Calu3 (cell line): Measurements from ENCODE around the gene CAPN2. TPM values are rescaled to one million over a fixed set of nuclear protein-coding genes. Genes with fewer than 3 reads are reported as not detected.

Source experiments
- Bru-seq: library from RNA; stranded (reverse); fragments of 400-500 nt; gene quantifications from one replicate; lab custom pipeline; 2021; lab: Mats Ljungman, UMichigan
- BruChase-seq, 2 experiments: library from RNA; stranded (reverse); fragments of 400-500 nt; gene quantifications; one replicate each; lab custom pipeline; 2021; lab: Mats Ljungman, UMichigan
- BruUV-seq: library from RNA; stranded (reverse); fragments of 400-500 nt; replicated peaks from 2 replicates; lab custom pipeline; 2021; lab: Mats Ljungman, UMichigan
- CTCF ChIA-PET: fragments of 300-600 bp; sonication (Branson Sonifier 250); formaldehyde crosslinking; loops from one replicate; lab custom pipeline; 2022; ENCODE audit warnings: antibody characterized with exemption; lab: Charles Lee
- DNase-seq: peaks from one replicate; pipeline ENCODE4 v3.0.0; 2022
- H3K27ac Mint-ChIP-seq: one replicate; pipeline ENCODE4 v1.8.0; 2022; ENCODE audit warnings: mixed read lengths; ENCODE audit not compliant: unreplicated experiment
- H3K27me3 Mint-ChIP-seq: one replicate; pipeline ENCODE4 v1.8.0; 2022; ENCODE audit warnings: mixed read lengths; ENCODE audit not compliant: unreplicated experiment
- H3K36me3 Mint-ChIP-seq: one replicate; pipeline ENCODE4 v1.8.0; 2022; ENCODE audit warnings: mild to moderate bottlenecking, moderate library complexity, mixed read lengths; ENCODE audit not compliant: insufficient read depth, unreplicated experiment
- H3K4me1 Mint-ChIP-seq: one replicate; pipeline ENCODE4 v1.8.0; 2022; ENCODE audit warnings: mild to moderate bottlenecking, low read depth, mixed read lengths; ENCODE audit not compliant: unreplicated experiment
- H3K4me3 Mint-ChIP-seq: one replicate; pipeline ENCODE4 v1.8.0; 2022; ENCODE audit warnings: mild to moderate bottlenecking, low read depth, moderate library complexity, mixed read lengths; ENCODE audit not compliant: unreplicated experiment
- H3K9me3 Mint-ChIP-seq: one replicate; pipeline ENCODE4 v1.8.0; 2022; ENCODE audit warnings: low read depth, mixed read lengths; ENCODE audit not compliant: unreplicated experiment
- intact Hi-C: fragments of 100-400 bp; cut with micrococcal nuclease; formaldehyde crosslinking; loops from one replicate; pipeline ENCODE4 v1.10.0; 2022; ENCODE audit not compliant: unreplicated experiment
- long read RNA-seq: library from polyadenylated mRNA; stranded (forward); transcript quantifications from one replicate; pipeline ENCODE4 v2.0.0, GENCODE V29; 2022
- total RNA-seq: library from RNA; stranded (reverse); gene quantifications from 2 replicates; pipeline ENCODE4 v1.2.3, GENCODE V29; 2022
- TF ChIP-seq, protein P1 (sequence below): fragments of 200-600 bp; IDR thresholded peaks from one replicate; pipeline ENCODE4 v1.8.0; 2022; ENCODE audit warnings: antibody characterized with exemption; ENCODE audit not compliant: unreplicated experiment

Gene CAPN2
- total RNA-seq (250 and 266 TPM in 2 replicates), Bru-seq, nascent RNA (percentile 93 among the genes with signal in this experiment), BruChase-seq, experiment 1, labeled RNA remaining after a 6-hour chase (percentile 92 among the genes with signal in this experiment), BruChase-seq, experiment 2, labeled RNA remaining after a 2-hour chase (percentile 86 among the genes with signal in this experiment)
- long read RNA-seq, partial matches to known transcripts = 6 of 21 reads
- long read RNA-seq, other reads (novel, unspliced or antisense) = 14 of 21 reads

DNA sequence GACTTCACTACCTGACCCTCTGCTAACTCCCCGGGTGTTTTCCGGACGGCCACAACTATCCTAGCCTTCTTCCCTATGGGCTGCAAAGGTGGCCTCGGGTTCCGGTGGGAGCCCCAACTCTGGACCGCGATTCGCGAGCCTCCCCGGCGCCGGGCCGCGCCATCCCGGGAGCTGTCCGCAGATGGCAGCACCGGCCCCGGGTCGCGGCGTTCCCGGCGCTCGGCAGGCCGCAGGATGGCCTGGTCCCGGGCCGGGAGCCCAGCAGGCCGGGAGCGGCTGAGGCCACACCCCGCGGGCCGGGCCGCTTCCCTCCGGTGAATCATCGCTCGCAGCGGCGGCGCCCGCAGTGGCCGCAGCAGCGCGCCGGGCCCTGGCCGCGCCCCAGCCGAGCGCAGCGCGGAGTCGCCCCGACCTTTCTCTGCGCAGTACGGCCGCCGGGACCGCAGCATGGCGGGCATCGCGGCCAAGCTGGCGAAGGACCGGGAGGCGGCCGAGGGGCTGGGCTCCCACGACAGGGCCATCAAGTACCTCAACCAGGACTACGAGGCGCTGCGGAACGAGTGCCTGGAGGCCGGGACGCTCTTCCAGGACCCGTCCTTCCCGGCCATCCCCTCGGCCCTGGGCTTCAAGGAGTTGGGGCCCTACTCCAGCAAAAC lies at the start of gene CAPN2:
Gene CAPN2 (plus strand): TSS at position 346 of the 656 bp plus-strand sequence. CDS start 102 bp downstream, at position 448.
- Mint-ChIP-seq H3K4me3 (peak within 1 kb of the TSS; percentile 80), H3K4me1 (peaks cover 71% of the 10 kb centered on the region), H3K27me3 (no peaks in the 10 kb centered on the region), H3K27ac (peak within 1 kb of the TSS; percentile 94), H3K9me3 (no peaks in the 10 kb centered on the region), H3K36me3 (peaks cover 57% of the 10 kb centered on the region)
- TF ChIP-seq, protein P1, sequence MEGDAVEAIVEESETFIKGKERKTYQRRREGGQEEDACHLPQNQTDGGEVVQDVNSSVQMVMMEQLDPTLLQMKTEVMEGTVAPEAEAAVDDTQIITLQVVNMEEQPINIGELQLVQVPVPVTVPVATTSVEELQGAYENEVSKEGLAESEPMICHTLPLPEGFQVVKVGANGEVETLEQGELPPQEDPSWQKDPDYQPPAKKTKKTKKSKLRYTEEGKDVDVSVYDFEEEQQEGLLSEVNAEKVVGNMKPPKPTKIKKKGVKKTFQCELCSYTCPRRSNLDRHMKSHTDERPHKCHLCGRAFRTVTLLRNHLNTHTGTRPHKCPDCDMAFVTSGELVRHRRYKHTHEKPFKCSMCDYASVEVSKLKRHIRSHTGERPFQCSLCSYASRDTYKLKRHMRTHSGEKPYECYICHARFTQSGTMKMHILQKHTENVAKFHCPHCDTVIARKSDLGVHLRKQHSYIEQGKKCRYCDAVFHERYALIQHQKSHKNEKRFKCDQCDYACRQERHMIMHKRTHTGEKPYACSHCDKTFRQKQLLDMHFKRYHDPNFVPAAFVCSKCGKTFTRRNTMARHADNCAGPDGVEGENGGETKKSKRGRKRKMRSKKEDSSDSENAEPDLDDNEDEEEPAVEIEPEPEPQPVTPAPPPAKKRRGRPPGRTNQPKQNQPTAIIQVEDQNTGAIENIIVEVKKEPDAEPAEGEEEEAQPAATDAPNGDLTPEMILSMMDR = peak; percentile 48
- intact Hi-C loops = no loop called here
- no TSS peak for BruUV-seq
- peak; percentile 96 for DNase-seq
- CTCF ChIA-PET = interaction anchor here (0.5 to 1.8 kb wide), 9 partner anchors 9 to 654 kb away, joined by 3 to 5 read pairs (median 4); no protein-coding TSS in a partner anchor

DNA sequence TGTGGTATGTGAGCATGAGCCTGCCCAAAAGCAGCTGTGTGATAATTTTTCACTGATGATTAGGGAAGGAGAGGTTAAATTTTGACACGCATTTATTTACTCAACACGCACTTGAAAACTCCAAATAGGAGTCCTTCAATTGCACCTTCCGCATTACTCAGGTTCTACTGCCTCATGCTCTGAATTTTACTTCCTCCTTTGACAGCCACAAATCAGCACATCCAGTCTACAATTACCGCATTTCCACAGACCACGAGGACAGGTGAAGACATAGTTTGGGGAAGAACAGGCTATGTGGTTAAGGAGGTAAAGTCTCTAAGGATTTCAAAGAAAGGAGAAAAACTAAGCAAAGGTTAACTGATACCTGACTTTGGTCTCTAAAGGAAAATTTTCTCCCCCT lies 49.4 kb upstream of the CAPN2 start:
- Mint-ChIP-seq H3K36me3 (peaks cover 33% of the 10 kb centered on the region), H3K27me3 (no peaks in the 10 kb centered on the region), H3K9me3 (peaks cover 4% of the 10 kb centered on the region), H3K4me1 (peaks cover 76% of the 10 kb centered on the region), H3K27ac (peak overlapping the region; percentile 74), H3K4me3 (peak overlapping the region; percentile 69)
- CTCF ChIA-PET = interaction anchor here (1.0 to 1.6 kb wide), 2 partner anchors 9 to 415 kb away, joined by 3 to 7 read pairs; no protein-coding TSS in a partner anchor
- BruUV-seq = no TSS peak
- peak; percentile 33 for DNase-seq
- intact Hi-C loops = no loop called here
- TF ChIP-seq, protein P1 = no peak

DNA sequence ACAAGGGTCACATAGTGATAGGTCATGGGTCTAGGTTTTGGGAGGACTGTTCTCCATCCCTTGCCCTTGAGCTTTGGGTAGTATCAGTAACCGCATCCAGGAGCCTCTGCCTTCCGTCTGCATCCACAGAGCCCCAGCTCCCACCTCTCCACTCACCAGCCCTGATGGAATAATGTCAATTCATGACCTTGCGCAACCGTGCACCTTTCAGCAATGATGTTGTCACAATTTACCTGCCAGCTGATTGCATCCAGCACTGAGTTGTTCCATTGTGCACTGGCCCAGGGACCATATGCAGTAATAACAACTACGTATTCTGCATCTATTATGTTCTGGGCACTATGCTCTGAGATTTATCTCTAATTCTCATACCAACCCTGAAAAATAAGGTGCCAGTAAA lies 48.2 kb upstream of the CAPN2 start:
- peaks cover 33% of the 10 kb centered on the region for H3K36me3 Mint-ChIP-seq
- peak overlapping the region; percentile 74 for H3K27ac Mint-ChIP-seq
- DNase-seq = peak; percentile 31
- BruUV-seq = no TSS peak
- TF ChIP-seq, protein P1 = no peak
- H3K4me1 Mint-ChIP-seq = peaks cover 83% of the 10 kb centered on the region
- CTCF ChIA-PET = interaction anchor here (0.6 to 1.6 kb wide), 3 partner anchors 10 to 526 kb away, joined by 4 to 7 read pairs (median 6); no protein-coding TSS in a partner anchor
- H3K27me3 Mint-ChIP-seq = no peaks in the 10 kb centered on the region
- intact Hi-C loops = loop anchor here (2.0 kb wide), 1 partner anchor 25 kb away; no protein-coding TSS in a partner anchor
- H3K4me3 Mint-ChIP-seq = peak overlapping the region; percentile 69
- H3K9me3 Mint-ChIP-seq = peaks cover 3% of the 10 kb centered on the region

DNA sequence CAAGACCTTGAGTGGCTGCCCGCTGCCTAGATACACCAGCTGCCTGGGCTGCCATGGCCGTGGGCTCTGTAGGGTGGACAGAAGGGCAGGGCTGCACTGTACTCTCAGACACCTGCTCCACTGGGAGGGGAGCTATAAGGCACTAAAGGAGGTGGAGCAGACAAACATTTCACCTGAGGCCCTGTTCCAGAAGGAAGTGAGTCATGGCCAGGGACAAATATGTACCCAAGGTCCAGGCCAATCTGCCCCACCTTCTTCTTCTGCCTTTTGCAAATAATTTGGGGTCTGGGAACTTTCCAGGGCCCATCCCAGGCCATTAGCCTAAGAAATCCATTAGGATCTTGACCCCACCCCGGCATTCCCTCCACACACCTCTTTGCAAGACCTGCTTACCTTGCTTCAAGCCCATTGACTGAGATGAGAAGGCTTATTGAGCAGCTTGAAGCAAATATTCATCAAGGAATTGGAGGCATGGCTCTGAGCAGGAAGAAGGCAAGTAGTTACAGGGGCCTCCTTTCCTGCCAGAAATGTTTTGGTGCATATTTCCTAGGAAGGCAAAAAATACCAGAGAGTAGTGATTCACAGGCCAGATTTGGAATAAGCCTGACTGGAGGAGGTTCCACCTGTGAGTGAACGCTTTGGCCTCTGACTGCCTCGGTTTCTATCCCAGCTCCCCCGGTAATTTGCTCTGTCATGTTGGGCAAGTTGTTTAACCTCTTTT lies 46.6 kb upstream of the CAPN2 start, which contains the start of gene CAPN8:
Gene CAPN8 (minus strand): TSS at position 110 of the 721 bp plus-strand sequence. CDS start 55 bp downstream, at position 55.
- TF ChIP-seq, protein P1 = no peak
- peak within 1 kb of the TSS; percentile 69 for H3K4me3 Mint-ChIP-seq
- no peaks in the 10 kb centered on the region for H3K27me3 Mint-ChIP-seq
- intact Hi-C loops = loop anchor here (2.0 kb wide), 1 partner anchor 27 kb away; no protein-coding TSS in a partner anchor
- no TSS peak for BruUV-seq
- H3K27ac Mint-ChIP-seq = peak within 1 kb of the TSS; percentile 74
- H3K36me3 Mint-ChIP-seq = peaks cover 33% of the 10 kb centered on the region
- no peaks in the 10 kb centered on the region for H3K9me3 Mint-ChIP-seq
- CTCF ChIA-PET = interaction anchor here (0.7 to 1.5 kb wide), 8 partner anchors 9 to 576 kb away, joined by 3 to 7 read pairs (median 3); no protein-coding TSS in a partner anchor
- DNase-seq = peak; percentile 79
- H3K4me1 Mint-ChIP-seq = peaks cover 78% of the 10 kb centered on the region
